NCI-H345 treated with DMSO at 0.1 percent for 48 hours (cell line): ENCODE results near the gene LDAH.
A peak's percentile ranks its signal among the peaks of the same experiment; 100 is the strongest.

Source experiments
- DNase-seq: peaks from one replicate; lab custom pipeline; 2025; ENCODE audit not compliant: unreplicated experiment; lab: John Stamatoyannopoulos, UW

Gene LDAH

DNA sequence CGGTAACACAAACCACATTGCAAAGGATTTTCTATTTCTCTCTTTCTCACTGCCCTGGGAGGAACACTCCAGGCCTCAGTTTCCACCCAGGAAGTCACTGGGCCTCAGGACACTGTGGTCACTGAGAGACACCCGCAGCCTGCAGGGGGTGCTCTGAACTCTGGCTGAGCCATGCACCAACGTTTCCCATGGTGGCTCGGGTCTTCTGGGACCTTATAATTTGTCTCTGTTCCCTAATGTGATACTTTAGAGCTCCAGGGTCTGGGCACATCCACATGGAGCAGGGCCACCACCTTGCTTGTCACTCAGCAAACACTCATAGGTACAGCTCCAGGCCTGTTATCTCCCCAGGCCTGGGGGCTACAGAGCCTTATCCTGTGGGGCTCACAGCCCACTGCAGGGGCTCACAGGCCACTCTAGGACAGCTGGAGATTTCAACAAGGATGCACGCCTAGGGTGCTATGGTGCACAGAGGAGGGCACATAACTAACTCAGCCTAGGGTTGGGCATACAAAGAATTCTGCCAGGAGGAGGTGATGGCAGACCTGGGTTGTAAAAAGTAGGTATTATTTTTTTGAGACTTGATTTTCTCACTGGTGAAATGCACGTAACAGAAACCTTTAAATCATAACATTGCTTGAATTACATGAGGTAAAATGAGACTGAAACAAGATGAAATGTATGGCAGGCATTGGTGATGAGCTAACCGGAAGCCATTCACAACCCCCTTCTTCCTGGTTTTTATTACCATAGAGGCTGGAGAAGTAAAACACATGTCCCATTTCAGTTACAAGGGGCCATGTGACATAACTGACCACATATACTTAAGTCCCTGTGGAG is 169.0 kb downstream of the LDAH start:
- DNase-seq: no peak

- DNase-seq: no peak
These were observed 170.0 kb downstream of the LDAH start for GRCh38 chr2:20652673-20653575.

GRCh38 chr2:20652141-20652540 is 170.8 kb downstream of the LDAH start:
- DNase-seq: no peak

- DNase-seq: no peak
These were observed 171.2 kb downstream of the LDAH start for GRCh38 chr2:20651731-20652099.

DNA sequence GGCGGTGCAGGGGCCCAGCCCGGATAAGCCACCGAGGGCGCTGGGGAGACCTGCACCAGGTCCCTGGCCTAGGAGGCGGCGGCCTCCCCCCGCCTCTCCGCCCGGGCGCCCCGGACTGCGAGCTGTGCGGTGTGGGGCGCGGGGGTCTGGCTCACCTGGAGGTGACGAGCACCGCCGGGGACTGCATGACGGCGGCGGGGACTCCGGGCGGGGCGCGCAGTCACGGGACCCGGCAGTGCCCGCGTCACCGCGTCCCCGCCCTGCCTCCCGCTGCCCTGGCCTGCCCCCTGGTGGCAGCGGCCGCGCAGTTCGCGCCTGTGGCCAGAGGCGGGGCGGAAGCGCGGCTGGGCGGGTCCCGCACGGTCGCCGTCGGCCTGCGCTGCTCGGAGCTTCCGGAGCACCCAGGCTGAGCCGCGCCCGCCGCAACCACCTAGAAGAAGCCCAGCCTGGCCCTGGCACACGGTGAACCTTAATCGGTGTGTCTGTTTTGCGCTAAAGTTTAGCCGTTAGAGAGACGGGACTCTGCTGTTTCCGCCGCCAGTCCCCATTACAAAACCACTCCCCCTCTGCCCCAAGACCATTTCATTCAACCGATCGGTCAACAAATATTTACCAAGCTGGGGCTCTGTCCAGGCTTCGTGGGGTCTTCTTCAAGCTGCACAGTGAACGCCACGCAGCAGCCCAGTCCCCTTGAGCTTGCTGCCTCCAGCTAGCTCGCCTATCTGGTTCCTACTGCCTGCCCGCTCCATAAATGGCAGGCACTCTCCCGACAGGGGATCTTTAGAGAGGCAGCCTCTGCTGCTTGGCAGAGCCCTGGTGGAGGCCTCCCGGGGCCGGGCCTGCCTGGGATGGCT is 171.8 kb downstream of the LDAH start, which contains the start of gene HS1BP3:
Gene HS1BP3, minus strand, starts transcription at position 222 of the 854 bp plus-strand sequence. Its CDS starts 35 bp downstream, at position 187.
- peak; percentile 86 for DNase-seq

GRCh38 chr2:20650393-20650876 is 172.5 kb downstream of the LDAH start:
- DNase-seq: no peak

- no peak for DNase-seq
These were observed 172.9 kb downstream of the LDAH start for GRCh38 chr2:20649976-20650375.

- DNase-seq: no peak
These were observed 173.3 kb downstream of the LDAH start for GRCh38 chr2:20649576-20649975.

DNA sequence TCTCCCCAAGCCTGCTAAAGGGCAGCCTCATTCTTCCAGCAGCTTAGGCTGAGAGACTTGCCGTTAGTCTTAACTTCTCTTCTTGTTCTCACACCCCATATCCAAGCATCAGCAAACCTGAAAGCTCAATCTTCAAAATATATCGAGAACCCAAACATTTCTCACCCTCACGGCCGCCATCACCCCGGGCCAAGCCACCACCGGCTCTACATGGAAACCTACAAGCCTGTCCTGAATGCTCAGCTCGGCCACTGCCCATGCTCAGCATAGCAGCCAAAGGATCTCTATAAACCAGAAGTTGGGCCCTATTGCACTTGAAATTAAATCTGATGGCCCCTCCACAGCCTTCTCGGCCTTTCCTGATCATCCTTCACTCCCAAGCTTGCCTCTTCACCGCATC is 174.1 kb downstream of the LDAH start:
- no peak for DNase-seq

DNA sequence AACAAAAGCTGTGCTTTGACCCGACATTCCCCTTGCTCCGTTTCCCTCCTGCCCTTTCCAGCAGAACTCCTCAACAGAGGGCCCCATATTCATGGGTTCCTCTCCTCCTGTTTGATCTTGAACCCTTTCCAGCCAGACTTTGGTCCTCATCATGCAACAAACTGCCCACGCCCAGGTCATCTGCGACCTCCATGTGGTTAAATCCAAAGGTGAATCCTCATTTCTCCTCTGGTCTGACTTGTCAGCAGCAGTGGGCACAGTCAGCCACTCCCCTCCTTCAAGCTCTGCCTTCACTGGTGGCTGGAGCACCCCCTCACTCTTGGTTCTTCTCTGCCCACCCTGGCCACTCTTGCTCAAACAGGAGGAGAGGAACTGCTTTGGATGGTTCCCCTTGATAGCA is 174.7 kb downstream of the LDAH start:
- no peak for DNase-seq

DNA sequence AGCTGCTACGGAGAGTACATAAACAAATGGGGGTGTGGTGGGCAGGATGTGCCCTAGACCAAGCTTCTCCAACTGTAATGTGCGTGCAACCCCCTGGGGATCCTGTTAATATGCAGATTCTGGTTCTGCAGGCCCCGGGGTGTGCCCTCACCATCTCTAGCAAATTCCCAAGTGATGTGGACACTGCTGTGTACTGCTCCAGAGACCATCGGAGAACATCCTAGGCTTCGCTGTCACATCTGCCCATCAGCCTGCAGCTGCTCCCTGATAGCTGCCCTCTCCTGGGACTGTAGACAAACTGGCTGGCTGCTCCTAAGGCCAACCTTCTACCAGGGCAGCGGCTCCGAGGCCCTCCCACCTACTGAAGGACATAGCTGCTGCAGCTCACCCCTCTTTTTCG is 175.2 kb downstream of the LDAH start:
- DNase-seq: no peak

- no peak for DNase-seq
These were observed 175.7 kb downstream of the LDAH start for GRCh38 chr2:20647211-20647610.

GRCh38 chr2:20646446-20646845 is 176.5 kb downstream of the LDAH start:
- DNase-seq: no peak

GRCh38 chr2:20645761-20646160 is 177.1 kb downstream of the LDAH start:
- DNase-seq: no peak

GRCh38 chr2:20645301-20645701 is 177.6 kb downstream of the LDAH start:
- no peak for DNase-seq

- DNase-seq: no peak
These were observed 179.1 kb downstream of the LDAH start for GRCh38 chr2:20643826-20644225.

DNA sequence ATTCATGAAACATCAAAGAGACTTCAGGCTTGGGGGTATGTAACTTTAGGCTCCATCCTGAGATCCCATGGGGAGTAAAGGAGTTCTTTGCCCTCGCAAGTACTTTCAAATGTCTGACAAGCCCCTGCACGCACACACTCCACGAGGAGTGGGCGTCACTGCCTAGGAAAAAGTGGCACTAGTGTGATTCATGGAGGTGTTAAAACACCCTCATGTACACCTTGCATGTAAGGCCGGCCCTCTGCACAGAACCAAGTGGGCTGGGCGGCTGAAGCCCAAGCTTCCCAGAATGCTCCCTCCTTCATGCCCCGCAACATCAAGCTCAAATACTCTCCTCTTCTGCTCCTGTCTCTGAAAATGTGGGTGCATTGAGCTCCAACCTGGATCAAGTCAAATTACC is 179.8 kb downstream of the LDAH start:
- DNase-seq: no peak

DNA sequence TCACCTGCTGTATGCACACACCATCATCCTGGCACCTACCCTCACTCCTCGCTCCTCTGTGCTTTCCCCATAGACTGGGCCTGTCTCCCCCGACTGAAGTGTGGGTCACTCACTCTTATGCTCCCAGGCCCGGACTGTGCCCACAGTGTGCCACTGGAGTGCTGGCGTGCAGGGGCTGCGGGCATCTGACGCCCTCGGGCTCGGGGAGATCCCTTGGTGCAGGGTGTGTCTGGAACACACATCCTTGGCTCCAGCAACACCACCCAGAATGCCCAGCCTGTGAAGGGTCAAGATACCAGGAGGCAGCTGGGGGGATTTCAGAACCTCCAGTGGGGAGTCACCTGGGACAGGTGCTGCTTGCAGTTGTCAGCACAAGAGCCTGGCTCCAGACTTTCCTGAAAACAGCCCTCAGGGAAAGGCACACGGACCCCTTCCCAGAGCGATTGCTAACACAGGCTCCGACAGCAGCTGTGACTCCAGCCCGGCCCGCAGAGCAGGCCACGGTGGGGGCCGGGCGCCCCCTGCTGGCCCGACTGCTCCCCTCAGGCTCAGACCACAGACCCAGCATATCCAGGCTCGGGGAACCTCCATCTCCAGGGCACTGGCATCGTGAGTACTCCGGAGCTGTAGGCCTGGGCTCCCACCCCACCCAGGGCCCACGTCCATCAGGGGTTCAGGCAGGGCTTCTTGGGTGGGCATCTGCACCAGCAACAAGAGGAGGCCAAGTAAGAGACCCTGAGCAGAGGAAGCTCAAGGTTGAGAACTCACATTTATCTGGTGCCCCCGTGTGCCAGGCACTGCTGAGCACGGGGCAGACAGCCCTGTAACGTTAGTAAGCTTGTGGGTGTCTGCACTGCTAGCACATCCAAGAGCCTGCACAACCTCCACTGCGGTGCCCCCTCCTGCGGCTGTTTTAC is 180.6 kb downstream of the LDAH start:
- DNase-seq: peak; percentile 61

- no peak for DNase-seq
These were observed 181.5 kb downstream of the LDAH start for GRCh38 chr2:20641123-20641985.
